ENCODE results near the gene SDR42E2. TPM values are rescaled to one million over a fixed set of nuclear protein-coding genes. Genes with fewer than 3 reads are reported as not detected.

Gene SDR42E2
- total and polyA plus RNA-seq, 4 donors = 0.07 TPM; not detected in 3

DNA sequence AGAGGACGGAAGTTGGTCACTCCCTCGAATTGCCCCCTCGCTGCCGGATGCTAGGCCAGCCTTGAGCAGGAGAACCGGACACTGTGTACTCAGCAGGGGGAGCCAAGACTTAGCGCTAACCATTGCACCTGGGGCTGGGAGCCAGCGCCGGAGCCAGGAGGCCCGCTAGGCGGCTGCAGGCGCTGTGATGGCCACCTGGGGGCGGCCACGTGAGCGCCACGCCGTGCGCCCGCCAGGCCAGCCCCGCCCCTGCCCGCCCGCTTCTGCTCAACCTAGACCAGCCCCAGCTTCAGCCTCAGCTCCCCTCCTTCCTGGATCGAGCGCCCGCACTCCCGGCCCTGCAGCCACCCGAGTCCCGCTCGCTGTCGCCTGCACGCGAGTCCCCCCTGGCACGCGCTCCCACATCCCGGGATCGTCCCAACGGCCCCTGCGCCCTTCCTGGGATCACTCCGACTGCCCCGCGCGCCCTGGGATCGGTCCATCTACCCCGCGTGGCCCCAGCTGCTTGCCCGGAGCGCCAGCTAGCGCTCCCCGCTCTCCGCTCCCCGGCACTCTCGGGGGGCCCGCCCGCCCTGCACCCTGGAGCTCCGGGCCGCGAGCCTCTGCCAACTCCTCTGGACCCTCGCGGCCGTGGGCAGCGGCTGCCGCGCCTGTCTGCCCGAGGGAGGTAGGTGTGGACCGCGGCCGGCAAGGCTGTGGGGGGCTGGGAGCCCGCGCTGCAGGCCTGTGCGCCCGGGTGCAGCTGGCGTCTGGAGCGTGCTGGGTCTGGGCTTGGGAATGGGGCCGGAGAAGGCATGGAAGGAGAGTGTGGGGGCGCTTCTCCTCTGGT, 43.9 kb downstream of the SDR42E2 start, which contains the start of gene EEF2K (continued):
- TF ChIP-seq HNF4A (conservative IDR thresholded peaks at IDR 0.05) = peak; percentile 52 to 56

DNA sequence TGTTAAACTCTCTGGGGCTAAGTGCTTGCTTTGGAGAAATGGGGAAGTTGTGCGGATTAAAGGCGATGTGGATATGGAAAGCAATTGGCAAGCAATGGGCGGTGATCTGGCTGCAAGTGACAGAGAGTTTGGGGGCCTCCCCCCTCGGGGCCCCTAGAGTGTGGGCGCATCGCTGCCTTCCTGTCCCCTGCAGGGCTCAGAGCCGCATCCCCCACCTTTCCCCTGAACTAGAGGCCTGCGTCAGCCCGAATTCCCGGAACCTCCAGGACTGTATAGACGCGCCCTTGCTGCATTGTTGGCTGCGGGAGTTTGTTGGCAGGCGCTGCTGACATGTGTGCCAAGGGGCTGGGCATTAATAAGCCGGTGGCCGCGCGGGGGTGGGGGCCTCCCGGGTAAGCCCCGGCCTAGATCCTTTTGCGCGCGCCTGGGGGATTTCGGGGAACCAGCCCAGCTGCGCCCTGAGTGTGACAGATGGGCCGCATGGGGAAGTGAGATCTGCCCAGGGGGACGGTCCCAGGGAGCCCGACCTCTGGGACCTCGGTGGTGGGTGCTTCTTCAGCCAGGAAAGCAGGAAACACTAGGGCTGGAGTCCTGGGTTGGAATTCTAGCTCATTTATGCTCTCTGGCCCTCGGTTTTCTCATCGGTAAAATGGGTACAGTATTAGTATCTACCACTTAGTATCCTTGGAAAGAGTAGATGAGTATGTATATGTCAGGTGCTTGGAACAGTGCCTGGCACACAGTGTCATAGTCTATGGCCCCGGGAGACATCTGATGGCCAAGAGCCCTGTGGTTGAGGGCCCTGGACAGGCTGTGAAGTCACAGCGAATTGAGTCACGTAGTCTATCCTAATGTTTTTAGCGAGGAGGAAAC, 44.8 kb downstream of the SDR42E2 start:
- Histone ChIP-seq H3K4me1 (ENCODE audit: control insufficient read depth in 4 of 4, insufficient read depth in 4 of 4, low read length in 3 of 4) (peaks cover 7 to 21% (median 12%) of the 10 kb centered on the region in 4 donors), H3K4me3 (ENCODE audit: low read depth in 1 of 3, low read length in 3 of 3) (peak overlapping the region; percentile 68 to 96 (median 70)), H3K36me3 (ENCODE audit: control insufficient read depth in 4 of 4, insufficient read depth in 3 of 4, low read depth in 1 of 4, low read length in 3 of 4) (no peaks in the 10 kb centered on the region), H3K27me3 (ENCODE audit: control insufficient read depth in 4 of 4, insufficient read depth in 4 of 4, low read length in 3 of 4) (no peaks in the 10 kb centered on the region), H3K9ac (ENCODE audit: low read depth in 1 of 2, low read length in 2 of 2) (peak overlapping the region; percentile 56 to 75), H3K9me3 (ENCODE audit: control insufficient read depth in 4 of 4, low read length in 3 of 4) (no peaks in the 10 kb centered on the region), H3K27ac (ENCODE audit: low read depth in 1 of 2, low read length in 2 of 2) (peak overlapping the region; percentile 79 to 91)
- DNase-seq (ENCODE audit: low spot score) = peak; percentile 43
- WGBS = 8% methylated on average over 35 of the region's 35 CpGs
- TF ChIP-seq FOXA1 (IDR thresholded peaks at IDR 0.05) = no peak
- TF ChIP-seq HNF4A (conservative IDR thresholded peaks at IDR 0.05) = no peak
- peak in 1 of 2 donors; percentile 7 for TF ChIP-seq RAD21 (IDR thresholded peaks at IDR 0.05)
- no peak for TF ChIP-seq TAF1 (conservative IDR thresholded peaks at IDR 0.05)
- TF ChIP-seq ATF3 (IDR thresholded peaks at IDR 0.05) = no peak
- TF ChIP-seq, protein P1, sequence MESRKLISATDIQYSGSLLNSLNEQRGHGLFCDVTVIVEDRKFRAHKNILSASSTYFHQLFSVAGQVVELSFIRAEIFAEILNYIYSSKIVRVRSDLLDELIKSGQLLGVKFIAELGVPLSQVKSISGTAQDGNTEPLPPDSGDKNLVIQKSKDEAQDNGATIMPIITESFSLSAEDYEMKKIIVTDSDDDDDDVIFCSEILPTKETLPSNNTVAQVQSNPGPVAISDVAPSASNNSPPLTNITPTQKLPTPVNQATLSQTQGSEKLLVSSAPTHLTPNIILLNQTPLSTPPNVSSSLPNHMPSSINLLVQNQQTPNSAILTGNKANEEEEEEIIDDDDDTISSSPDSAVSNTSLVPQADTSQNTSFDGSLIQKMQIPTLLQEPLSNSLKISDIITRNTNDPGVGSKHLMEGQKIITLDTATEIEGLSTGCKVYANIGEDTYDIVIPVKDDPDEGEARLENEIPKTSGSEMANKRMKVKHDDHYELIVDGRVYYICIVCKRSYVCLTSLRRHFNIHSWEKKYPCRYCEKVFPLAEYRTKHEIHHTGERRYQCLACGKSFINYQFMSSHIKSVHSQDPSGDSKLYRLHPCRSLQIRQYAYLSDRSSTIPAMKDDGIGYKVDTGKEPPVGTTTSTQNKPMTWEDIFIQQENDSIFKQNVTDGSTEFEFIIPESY (IDR thresholded peaks at IDR 0.05) = no peak
- TF ChIP-seq MAX (IDR thresholded peaks at IDR 0.05) = peak; percentile 42
- TF ChIP-seq RXRA (IDR thresholded peaks at IDR 0.05) = no peak
- no peak for TF ChIP-seq JUND (IDR thresholded peaks at IDR 0.05)
- peak; percentile 30 for TF ChIP-seq NR2F2 (IDR thresholded peaks at IDR 0.05)
- no peak for TF ChIP-seq CTCF (IDR thresholded peaks at IDR 0.05; ENCODE audit: low read depth, low read length, missing input control)
- no peak for TF ChIP-seq HNF4G (IDR thresholded peaks at IDR 0.05)
- TF ChIP-seq, protein P2, sequence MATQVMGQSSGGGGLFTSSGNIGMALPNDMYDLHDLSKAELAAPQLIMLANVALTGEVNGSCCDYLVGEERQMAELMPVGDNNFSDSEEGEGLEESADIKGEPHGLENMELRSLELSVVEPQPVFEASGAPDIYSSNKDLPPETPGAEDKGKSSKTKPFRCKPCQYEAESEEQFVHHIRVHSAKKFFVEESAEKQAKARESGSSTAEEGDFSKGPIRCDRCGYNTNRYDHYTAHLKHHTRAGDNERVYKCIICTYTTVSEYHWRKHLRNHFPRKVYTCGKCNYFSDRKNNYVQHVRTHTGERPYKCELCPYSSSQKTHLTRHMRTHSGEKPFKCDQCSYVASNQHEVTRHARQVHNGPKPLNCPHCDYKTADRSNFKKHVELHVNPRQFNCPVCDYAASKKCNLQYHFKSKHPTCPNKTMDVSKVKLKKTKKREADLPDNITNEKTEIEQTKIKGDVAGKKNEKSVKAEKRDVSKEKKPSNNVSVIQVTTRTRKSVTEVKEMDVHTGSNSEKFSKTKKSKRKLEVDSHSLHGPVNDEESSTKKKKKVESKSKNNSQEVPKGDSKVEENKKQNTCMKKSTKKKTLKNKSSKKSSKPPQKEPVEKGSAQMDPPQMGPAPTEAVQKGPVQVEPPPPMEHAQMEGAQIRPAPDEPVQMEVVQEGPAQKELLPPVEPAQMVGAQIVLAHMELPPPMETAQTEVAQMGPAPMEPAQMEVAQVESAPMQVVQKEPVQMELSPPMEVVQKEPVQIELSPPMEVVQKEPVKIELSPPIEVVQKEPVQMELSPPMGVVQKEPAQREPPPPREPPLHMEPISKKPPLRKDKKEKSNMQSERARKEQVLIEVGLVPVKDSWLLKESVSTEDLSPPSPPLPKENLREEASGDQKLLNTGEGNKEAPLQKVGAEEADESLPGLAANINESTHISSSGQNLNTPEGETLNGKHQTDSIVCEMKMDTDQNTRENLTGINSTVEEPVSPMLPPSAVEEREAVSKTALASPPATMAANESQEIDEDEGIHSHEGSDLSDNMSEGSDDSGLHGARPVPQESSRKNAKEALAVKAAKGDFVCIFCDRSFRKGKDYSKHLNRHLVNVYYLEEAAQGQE (IDR thresholded peaks at IDR 0.05) = peak; percentile 21
- peak; percentile 22 for TF ChIP-seq SP1 (IDR thresholded peaks at IDR 0.05)
- TF ChIP-seq EGR1 (IDR thresholded peaks at IDR 0.05; ENCODE audit: low read depth in 2 of 2) = peak in 1 of 2 donors; percentile 30
- no peak for TF ChIP-seq GABPA (IDR thresholded peaks at IDR 0.05 in 1 of 2, conservative IDR thresholded peaks at IDR 0.05 in 1 of 2)
- TF ChIP-seq FOXA2 (IDR thresholded peaks at IDR 0.05) = no peak
- TF ChIP-seq YY1 (IDR thresholded peaks at IDR 0.05) = peak; percentile 38
